IMR-90 (cell line): ENCODE results near the gene CHIT1. TPM values are rescaled to one million over a fixed set of nuclear protein-coding genes. Genes with fewer than 3 reads are reported as not detected.

Experiments used
- ATAC-seq: fragments of 200-7000 bp; cut with Tn5 transposase; 2 replicates; pipeline ENCODE4 v1.9.1; 2020; ENCODE audit warnings: low read depth, mild to moderate bottlenecking, moderate library complexity
- BruUV-seq: library from RNA; stranded (reverse); fragments of 400-500 nt; replicated peaks from 2 replicates; lab custom pipeline; 2021; lab: Mats Ljungman, UMichigan
- CTCF ChIA-PET: fragments of 300-600 bp; formaldehyde crosslinking; extraction: SDS; loops from one replicate; lab custom pipeline; 2021; ENCODE audit warnings: antibody characterized with exemption; lab: Yijun Ruan, JAX
- POLR2A ChIA-PET: fragments of 300-600 bp; sonication (Branson Sonifier 250); formaldehyde crosslinking; loops from one replicate; lab custom pipeline; 2022; ENCODE audit warnings: antibody characterized with exemption; ENCODE audit not compliant: unreplicated experiment; lab: Charles Lee
- DNase-seq: peaks from one replicate; pipeline ENCODE4 v3.0.0; 2013
- H2AFZ ChIP-seq: replicated peaks from 2 replicates; pipeline ENCODE3; 2013; ENCODE audit warnings: low read length, mild to moderate bottlenecking; ENCODE audit not compliant: poor library complexity
- H2AK5ac ChIP-seq: 2 replicates; pipeline ENCODE4 v1.6.1; 2013; ENCODE audit warnings: low read depth, low read length, inconsistent platforms
- H2AK9ac ChIP-seq: replicated peaks from 2 replicates; pipeline ENCODE3; 2013; ENCODE audit warnings: mild to moderate bottlenecking, low read depth, low read length, moderate library complexity; ENCODE audit not compliant: poor library complexity
- H2BK120ac ChIP-seq: 2 replicates; pipeline ENCODE4 v1.6.1; 2013; ENCODE audit warnings: low read depth, low read length, inconsistent platforms
- H2BK15ac ChIP-seq: 3 replicates; pipeline ENCODE4 v1.6.1; 2013; ENCODE audit warnings: low read depth, low read length, inconsistent platforms
- H2BK20ac ChIP-seq: 2 replicates; pipeline ENCODE4 v1.6.1; 2013; ENCODE audit warnings: low read depth, mild to moderate bottlenecking, inconsistent platforms, low read length, moderate library complexity
- H2BK5ac ChIP-seq: 2 replicates; pipeline ENCODE4 v1.6.1; 2013; ENCODE audit warnings: mild to moderate bottlenecking, low read depth, low read length, inconsistent platforms; ENCODE audit not compliant: poor library complexity, severe bottlenecking
- H3K14ac ChIP-seq: replicated peaks from 2 replicates; pipeline ENCODE4 v1.6.1; 2013; ENCODE audit warnings: low read depth, low read length, inconsistent platforms
- H3K18ac ChIP-seq: 2 replicates; pipeline ENCODE4 v1.6.1; 2013; ENCODE audit warnings: low read depth, low read length, control low read depth
- H3K23ac ChIP-seq: 2 replicates; pipeline ENCODE4 v1.6.1; 2013; ENCODE audit warnings: low read depth, low read length, inconsistent platforms
- H3K27ac ChIP-seq: 2 replicates; pipeline ENCODE4 v1.5.1; 2013; ENCODE audit warnings: mild to moderate bottlenecking, control low read depth, low read length; ENCODE audit not compliant: insufficient read depth
- H3K27me3 ChIP-seq: 2 replicates; pipeline ENCODE4 v1.6.1; 2013; ENCODE audit warnings: low read length; ENCODE audit not compliant: control insufficient read depth, insufficient read depth
- H3K36me3 ChIP-seq: 2 replicates; pipeline ENCODE4 v1.6.1; 2013; ENCODE audit warnings: low read length, mixed read lengths; ENCODE audit not compliant: control insufficient read depth, insufficient read depth
- H3K4ac ChIP-seq: 2 replicates; pipeline ENCODE4 v1.6.1; 2013; ENCODE audit warnings: low read depth, low read length, inconsistent platforms
- H3K4me1 ChIP-seq: 2 replicates; pipeline ENCODE4 v1.6.1; 2013; ENCODE audit warnings: low read length, mixed read lengths; ENCODE audit not compliant: control insufficient read depth, insufficient read depth
- H3K4me2 ChIP-seq: 2 replicates; pipeline ENCODE4 v1.6.1; 2013; ENCODE audit warnings: low read depth, mild to moderate bottlenecking, control low read depth, low read length, moderate library complexity
- H3K4me3 ChIP-seq: 2 replicates; pipeline ENCODE4 v1.5.1; 2013; ENCODE audit warnings: low read depth, mild to moderate bottlenecking, control low read depth, low read length, moderate library complexity; ENCODE audit not compliant: insufficient read depth
- H3K56ac ChIP-seq: 2 replicates; pipeline ENCODE4 v1.6.1; 2013; ENCODE audit warnings: low read length, inconsistent platforms; ENCODE audit not compliant: insufficient read depth; ENCODE audit errors: extremely low read depth
- H3K79me1 ChIP-seq, 2 experiments: 2 replicates each; pipeline ENCODE4 v1.6.1; 2013; ENCODE audit warnings: low read length in 2 of 2, inconsistent platforms in 1 of 2, low read depth in 1 of 2
- H3K9ac ChIP-seq: 2 replicates; pipeline ENCODE4 v1.6.1; 2013; ENCODE audit warnings: low read depth, low read length, control low read depth
- H3K9me1 ChIP-seq: 2 replicates; pipeline ENCODE4 v1.6.1; 2013; ENCODE audit warnings: low read length, inconsistent platforms; ENCODE audit not compliant: insufficient read depth
- H3K9me3 ChIP-seq: 2 replicates; pipeline ENCODE4 v1.6.1; 2013; ENCODE audit warnings: low read length; ENCODE audit not compliant: control insufficient read depth, insufficient read depth
- H4K20me1 ChIP-seq: 2 replicates; pipeline ENCODE4 v1.6.1; 2013; ENCODE audit warnings: low read length, inconsistent platforms; ENCODE audit not compliant: insufficient read depth
- H4K5ac ChIP-seq: 2 replicates; pipeline ENCODE4 v1.6.1; 2013; ENCODE audit warnings: mild to moderate bottlenecking, low read depth, low read length, control low read depth
- H4K8ac ChIP-seq, 2 experiments: 2 replicates each; pipeline ENCODE4 v1.6.1; 2013; ENCODE audit warnings: low read depth in 2 of 2, low read length in 2 of 2, control low read depth in 1 of 2, inconsistent platforms in 1 of 2
- H4K91ac ChIP-seq: 2 replicates; pipeline ENCODE4 v1.6.1; 2013; ENCODE audit warnings: low read depth, low read length, inconsistent platforms; ENCODE audit not compliant: insufficient read depth
- BHLHE40 ChIP-seq: fragments of 150-350 bp; IDR thresholded peaks from 2 replicates; pipeline ENCODE4 v1.6.1; 2016; ENCODE audit warnings: mild to moderate bottlenecking, low read depth, low read length
- CEBPB ChIP-seq: IDR thresholded peaks from 2 replicates; pipeline ENCODE4 v1.6.1; 2012; ENCODE audit warnings: low read depth, low read length, improper control_type of control experiment
- CHD1 ChIP-seq: IDR thresholded peaks from 2 replicates; pipeline ENCODE4 v1.6.1; 2012; ENCODE audit warnings: low read depth, low read length, improper control_type of control experiment
- FOS ChIP-seq: fragments of 150-350 bp; IDR thresholded peaks from 2 replicates; pipeline ENCODE4 v1.6.1; 2016; ENCODE audit warnings: low read depth, low read length
- MAFK ChIP-seq: IDR thresholded peaks from 2 replicates; pipeline ENCODE4 v1.6.1; 2012; ENCODE audit warnings: low read depth, low read length, improper control_type of control experiment
- MAZ ChIP-seq: IDR thresholded peaks from 2 replicates; pipeline ENCODE4 v1.6.1; 2012; ENCODE audit warnings: low read depth, mild to moderate bottlenecking, low read length, improper control_type of control experiment, moderate library complexity, borderline replicate concordance
- MXI1 ChIP-seq: IDR thresholded peaks from 2 replicates; pipeline ENCODE4 v1.6.1; 2012; ENCODE audit warnings: low read depth, mild to moderate bottlenecking, low read length, moderate library complexity, borderline replicate concordance
- NFE2L2 ChIP-seq: fragments of 150-350 bp; IDR thresholded peaks from 2 replicates; pipeline ENCODE4 v1.6.1; 2016; ENCODE audit warnings: low read depth, mild to moderate bottlenecking, low read length
- POLR2A ChIP-seq: IDR thresholded peaks from 2 replicates; pipeline ENCODE4 v1.6.1; 2012; ENCODE audit warnings: mild to moderate bottlenecking, low read depth, low read length
- RAD21 ChIP-seq: IDR thresholded peaks from 2 replicates; pipeline ENCODE4 v1.6.1; 2012; ENCODE audit warnings: low read length, improper control_type of control experiment
- RCOR1 ChIP-seq: IDR thresholded peaks from 2 replicates; pipeline ENCODE4 v1.6.1; 2012; ENCODE audit warnings: mild to moderate bottlenecking, low read length, improper control_type of control experiment; ENCODE audit not compliant: insufficient replicate concordance
- RFX5 ChIP-seq: IDR thresholded peaks from 2 replicates; pipeline ENCODE4 v1.8.0; 2012; ENCODE audit warnings: low read depth, mild to moderate bottlenecking, low read length, moderate library complexity
- SMC3 ChIP-seq: fragments of 150-350 bp; IDR thresholded peaks from 2 replicates; pipeline ENCODE4 v1.6.1; 2016; ENCODE audit warnings: low read depth, mild to moderate bottlenecking, antibody characterized with exemption, low read length, moderate library complexity
- WGBS, 2 experiments: methylation state at CpG; one replicate each; pipeline versions ENCODE4 v1.1.5 to v1.1.7; 2013; ENCODE audit warnings: missing lambda C conversion rate in 2 of 2; ENCODE audit not compliant: insufficient read length in 1 of 2; ENCODE audit errors: extremely low coverage in 2 of 2; 5-methylcytosine and 5-hydroxymethylcytosine counted together
- dilution Hi-C: fragments of 300-500 bp; cut with HindIII; formaldehyde crosslinking; loops from one replicate; pipeline ENCODE4 v1.14.3; 2018; ENCODE audit warnings: low sequenced_read_pairs; ENCODE audit not compliant: unreplicated experiment
- in situ Hi-C: fragments of 300-500 bp; cut with MboI; formaldehyde crosslinking; loops from 3 replicates; pipeline ENCODE4 v1.14.3; 2019; ENCODE audit warnings: low sequenced_read_pairs, inconsistent platforms, mixed read lengths
- intact Hi-C: fragments of 100-400 bp; cut with micrococcal nuclease; formaldehyde crosslinking; loops from 2 replicates; pipeline ENCODE4 v1.10.0; 2022
- polyA plus RNA-seq, 3 experiments: library from polyadenylated mRNA; depleted of rRNA; stranded (reverse); fragments of >200 nt; gene quantifications; 2 replicates each; pipeline ENCODE4 v1.2.3, GENCODE V29; 2012; ENCODE audit warnings: low replicate concordance in 1 of 3
- total RNA-seq: library from RNA; depleted of rRNA; stranded (reverse); fragments of >200 nt; gene quantifications from 2 replicates; pipeline ENCODE4 v1.2.3, GENCODE V29; 2012
- TF ChIP-seq, protein P1 (sequence below): fragments of 150-350 bp; IDR thresholded peaks from 2 replicates; pipeline ENCODE4 v1.6.1; 2017; ENCODE audit warnings: mild to moderate bottlenecking, antibody characterized with exemption, low read length, low read depth
- TF ChIP-seq, protein P2 (sequence below): conservative IDR thresholded peaks from 2 replicates; pipeline ENCODE4 v1.5.1; 2012; ENCODE audit warnings: mild to moderate bottlenecking, low read depth, low read length, improper control_type of control experiment

CHIT1 gene
- total and polyA plus RNA-seq, 2 of the 4 experiments (the other 2 are of a cell fraction) = not detected

DNA sequence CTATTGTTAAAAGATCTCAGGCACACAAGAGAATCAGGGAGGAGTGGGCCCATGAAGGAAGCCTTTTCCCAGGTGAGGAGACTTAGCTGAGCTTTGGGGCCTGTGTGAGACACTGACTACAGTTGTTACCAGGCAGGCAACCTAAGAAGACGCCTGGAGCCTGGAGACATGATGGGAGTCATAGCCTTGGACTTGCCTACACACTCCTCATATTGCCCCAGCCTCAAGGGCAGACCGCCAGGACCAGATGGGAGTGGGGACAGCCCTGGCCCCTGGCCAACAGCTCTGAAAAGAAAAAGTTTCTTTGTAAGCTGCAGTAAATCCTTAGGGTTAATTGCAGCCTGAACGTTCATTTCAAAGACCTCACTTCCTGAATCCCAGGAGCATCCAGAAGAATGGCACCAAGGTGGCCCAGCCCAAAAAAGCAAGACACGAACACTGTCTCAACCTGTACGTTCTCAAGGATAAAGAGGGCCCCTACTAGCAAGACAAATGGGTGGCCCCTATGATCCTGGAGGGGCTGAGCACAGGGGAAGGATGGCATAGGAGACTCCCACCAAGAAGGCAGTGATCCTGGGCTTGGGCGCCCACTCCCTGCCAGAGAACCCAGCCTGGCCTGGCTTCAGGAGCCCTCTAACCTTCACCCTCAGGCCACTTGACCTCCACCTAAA lies 42.6 kb upstream of the CHIT1 start:
- dilution Hi-C loops (no loop called here), in situ Hi-C loops (loop anchor here (5.0 to 10.0 kb wide), 3 partner anchors 65 to 215 kb away; no protein-coding TSS in a partner anchor), intact Hi-C loops (loop anchor here (2.0 kb wide), 1 partner anchor 169 kb away; no protein-coding TSS in a partner anchor)
- Histone ChIP-seq H4K5ac (no peak overlapping the region), H4K8ac (no peak overlapping the region; a peak in 1 of 4 replicates), H3K14ac (no peak overlapping the region), H3K18ac (no peak overlapping the region), H3K27ac (no peak overlapping the region), H4K91ac (no peak overlapping the region), H3K56ac (no peak overlapping the region), H3K9me1 (no peaks in the 10 kb centered on the region), H3K4me1 (peaks cover 5% of the 10 kb centered on the region; the same call in 1 of the 2 replicates), H2AFZ (no peak overlapping the region), H2BK5ac (no peak overlapping the region), H3K4ac (no peak overlapping the region), H2AK5ac (no peak overlapping the region; the same call in 1 of the 2 replicates), H3K36me3 (no peaks in the 10 kb centered on the region), H4K20me1 (no peaks in the 10 kb centered on the region), H3K79me1 (no peaks in the 10 kb centered on the region), H3K9ac (no peak overlapping the region), H2BK15ac (no peak overlapping the region), H2BK20ac (no peak overlapping the region), H3K27me3 (no peaks in the 10 kb centered on the region; the same call in 1 of the 2 replicates), H3K4me2 (no peak overlapping the region), H3K23ac (no peak overlapping the region), H2AK9ac (no peak overlapping the region), H2BK120ac (no peak overlapping the region), H3K4me3 (no peak overlapping the region), H3K9me3 (no peaks in the 10 kb centered on the region)
- no CpG with 5 or more reads among the region's 6 CpGs for WGBS, 2 experiments
- no TSS peak for BruUV-seq
- ChIA-PET POLR2A (no interaction called here), CTCF (interaction anchor here (1.1 kb wide), 2 partner anchors 167 to 168 kb away, joined by 3 to 8 read pairs; no protein-coding TSS in a partner anchor)
- no peak for TF ChIP-seq FOS
- TF ChIP-seq NFE2L2 = no peak
- no peak for TF ChIP-seq SMC3
- TF ChIP-seq POLR2A = no peak
- TF ChIP-seq, protein P1, sequence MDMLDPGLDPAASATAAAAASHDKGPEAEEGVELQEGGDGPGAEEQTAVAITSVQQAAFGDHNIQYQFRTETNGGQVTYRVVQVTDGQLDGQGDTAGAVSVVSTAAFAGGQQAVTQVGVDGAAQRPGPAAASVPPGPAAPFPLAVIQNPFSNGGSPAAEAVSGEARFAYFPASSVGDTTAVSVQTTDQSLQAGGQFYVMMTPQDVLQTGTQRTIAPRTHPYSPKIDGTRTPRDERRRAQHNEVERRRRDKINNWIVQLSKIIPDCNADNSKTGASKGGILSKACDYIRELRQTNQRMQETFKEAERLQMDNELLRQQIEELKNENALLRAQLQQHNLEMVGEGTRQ = no peak
- no peak for TF ChIP-seq RAD21
- no peak for TF ChIP-seq MAFK
- TF ChIP-seq BHLHE40 = no peak
- no peak for TF ChIP-seq MAZ
- TF ChIP-seq, protein P2, sequence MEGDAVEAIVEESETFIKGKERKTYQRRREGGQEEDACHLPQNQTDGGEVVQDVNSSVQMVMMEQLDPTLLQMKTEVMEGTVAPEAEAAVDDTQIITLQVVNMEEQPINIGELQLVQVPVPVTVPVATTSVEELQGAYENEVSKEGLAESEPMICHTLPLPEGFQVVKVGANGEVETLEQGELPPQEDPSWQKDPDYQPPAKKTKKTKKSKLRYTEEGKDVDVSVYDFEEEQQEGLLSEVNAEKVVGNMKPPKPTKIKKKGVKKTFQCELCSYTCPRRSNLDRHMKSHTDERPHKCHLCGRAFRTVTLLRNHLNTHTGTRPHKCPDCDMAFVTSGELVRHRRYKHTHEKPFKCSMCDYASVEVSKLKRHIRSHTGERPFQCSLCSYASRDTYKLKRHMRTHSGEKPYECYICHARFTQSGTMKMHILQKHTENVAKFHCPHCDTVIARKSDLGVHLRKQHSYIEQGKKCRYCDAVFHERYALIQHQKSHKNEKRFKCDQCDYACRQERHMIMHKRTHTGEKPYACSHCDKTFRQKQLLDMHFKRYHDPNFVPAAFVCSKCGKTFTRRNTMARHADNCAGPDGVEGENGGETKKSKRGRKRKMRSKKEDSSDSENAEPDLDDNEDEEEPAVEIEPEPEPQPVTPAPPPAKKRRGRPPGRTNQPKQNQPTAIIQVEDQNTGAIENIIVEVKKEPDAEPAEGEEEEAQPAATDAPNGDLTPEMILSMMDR = no peak
- TF ChIP-seq RCOR1 = no peak
- no peak for TF ChIP-seq CHD1
- no peak for TF ChIP-seq MXI1
- TF ChIP-seq RFX5 = no peak
- TF ChIP-seq CEBPB = no peak
- no peak for DNase-seq
- no peak for ATAC-seq
